H1 (cell line): ENCODE measurements around the gene NLRC3. TPM values are rescaled to one million over a fixed set of nuclear protein-coding genes. Genes with fewer than 3 reads are reported as not detected.

Experiments used
- CBX5 ChIP-seq: fragments of 300-800, 300-1000 bp; sonication (generic); IDR thresholded peaks from 2 replicates; pipeline ENCODE4 v1.7.1; 2016; ENCODE audit warnings: antibody characterized with exemption, low read length, low read depth
- CBX8 ChIP-seq: fragments of 300-800, 300-1000 bp; sonication (generic); IDR thresholded peaks from 2 replicates; pipeline ENCODE4 v1.7.1; 2016; ENCODE audit warnings: low read depth, low read length, borderline replicate concordance
- KDM1A ChIP-seq: fragments of 200-600, 300-600 bp; sonication (generic); IDR thresholded peaks from 2 replicates; pipeline ENCODE4 v1.7.1; 2016; ENCODE audit warnings: mild to moderate bottlenecking, low read length, borderline replicate concordance
- NRF1 ChIP-seq: IDR thresholded peaks from 2 replicates; pipeline ENCODE4 v1.6.1; 2011; ENCODE audit warnings: mild to moderate bottlenecking, low read depth, low read length, improper control_type of control experiment
- RXRA ChIP-seq: IDR thresholded peaks from 2 replicates; pipeline ENCODE4 v1.6.1; 2011; ENCODE audit warnings: low read depth, mild to moderate bottlenecking, low read length, moderate library complexity; ENCODE audit not compliant: insufficient read depth
- polyA plus RNA-seq, 7 experiments: library from polyadenylated mRNA; depleted of rRNA in 3 of 7; stranded (reverse) in 5 of 7; unstranded in 2 of 7; fragments of >200 nt in 5 of 7; fragments of 200-250 nt in 2 of 7; gene quantifications; 1 replicate in 5 of 7; 2 replicates in 1 of 7; 4 replicates in 1 of 7; pipeline versions ENCODE4 v1.2.1 to v1.2.3, GENCODE V29; 2011 to 2013; ENCODE audit warnings: missing spikeins in 2 of 7, mixed read lengths in 2 of 7
- total RNA-seq: library from RNA; stranded (reverse); fragmentation: NEBNext Ultra II Directional; extraction: Animal tissue kit (Norgen Biotek cat#: 25700); gene quantifications from 2 replicates; pipeline ENCODE4 v1.2.1, GENCODE V29; 2021

NLRC3 gene
- total and polyA plus RNA-seq, 2 of the 8 experiments (the other 6 are each of a cell fraction or from before 2014, with no cell fraction given) = 0.18 to 0.20 TPM

GRCh38 chr16:3549906-3550305 is 27.3 kb downstream of the NLRC3 start (continued):
- TF ChIP-seq CBX5 (no peak), NRF1 (no peak), CBX8 (no peak), RXRA (no peak), KDM1A (no peak)
